ENCODE data around the gene PSMD9. TPM values are rescaled to one million over a fixed set of nuclear protein-coding genes. Genes with fewer than 3 reads are reported as not detected.

Gene PSMD9
- total RNA-seq, 1 experiment from 2014 or later: 62.7 TPM

DNA sequence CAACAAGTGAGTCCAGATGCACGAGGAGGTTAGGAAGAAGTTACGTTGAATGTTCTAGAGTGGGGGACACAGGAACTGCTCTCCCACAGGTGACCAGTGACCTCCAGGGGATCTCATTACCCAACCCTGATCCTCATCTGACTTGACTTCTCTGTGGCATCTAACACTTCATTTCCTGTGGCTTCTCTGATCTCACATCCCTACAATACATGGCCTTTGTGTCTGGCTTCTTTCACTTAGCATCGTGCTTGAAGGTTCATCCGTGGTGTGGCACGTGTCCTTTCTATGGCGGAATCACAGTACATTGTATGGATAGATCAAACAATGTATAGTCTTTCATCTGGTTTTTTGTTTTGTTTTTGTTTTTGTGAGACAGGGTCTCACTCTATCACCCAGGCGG is 49.1 kb downstream of the PSMD9 start:
- TF ChIP-seq SIN3A (IDR thresholded peaks at IDR 0.05; ENCODE audit: borderline replicate concordance, insufficient read depth, low read depth, low read length) (no peak), POLR2AphosphoS5 (IDR thresholded peaks at IDR 0.05; ENCODE audit: low read depth, low read length) (no peak), TCF7L2 (IDR thresholded peaks at IDR 0.05; ENCODE audit: low read depth, low read length) (no peak)
- TF ChIP-seq, protein P1, sequence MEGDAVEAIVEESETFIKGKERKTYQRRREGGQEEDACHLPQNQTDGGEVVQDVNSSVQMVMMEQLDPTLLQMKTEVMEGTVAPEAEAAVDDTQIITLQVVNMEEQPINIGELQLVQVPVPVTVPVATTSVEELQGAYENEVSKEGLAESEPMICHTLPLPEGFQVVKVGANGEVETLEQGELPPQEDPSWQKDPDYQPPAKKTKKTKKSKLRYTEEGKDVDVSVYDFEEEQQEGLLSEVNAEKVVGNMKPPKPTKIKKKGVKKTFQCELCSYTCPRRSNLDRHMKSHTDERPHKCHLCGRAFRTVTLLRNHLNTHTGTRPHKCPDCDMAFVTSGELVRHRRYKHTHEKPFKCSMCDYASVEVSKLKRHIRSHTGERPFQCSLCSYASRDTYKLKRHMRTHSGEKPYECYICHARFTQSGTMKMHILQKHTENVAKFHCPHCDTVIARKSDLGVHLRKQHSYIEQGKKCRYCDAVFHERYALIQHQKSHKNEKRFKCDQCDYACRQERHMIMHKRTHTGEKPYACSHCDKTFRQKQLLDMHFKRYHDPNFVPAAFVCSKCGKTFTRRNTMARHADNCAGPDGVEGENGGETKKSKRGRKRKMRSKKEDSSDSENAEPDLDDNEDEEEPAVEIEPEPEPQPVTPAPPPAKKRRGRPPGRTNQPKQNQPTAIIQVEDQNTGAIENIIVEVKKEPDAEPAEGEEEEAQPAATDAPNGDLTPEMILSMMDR (IDR thresholded peaks at IDR 0.05): no peak
- TF ChIP-seq, protein P2, sequence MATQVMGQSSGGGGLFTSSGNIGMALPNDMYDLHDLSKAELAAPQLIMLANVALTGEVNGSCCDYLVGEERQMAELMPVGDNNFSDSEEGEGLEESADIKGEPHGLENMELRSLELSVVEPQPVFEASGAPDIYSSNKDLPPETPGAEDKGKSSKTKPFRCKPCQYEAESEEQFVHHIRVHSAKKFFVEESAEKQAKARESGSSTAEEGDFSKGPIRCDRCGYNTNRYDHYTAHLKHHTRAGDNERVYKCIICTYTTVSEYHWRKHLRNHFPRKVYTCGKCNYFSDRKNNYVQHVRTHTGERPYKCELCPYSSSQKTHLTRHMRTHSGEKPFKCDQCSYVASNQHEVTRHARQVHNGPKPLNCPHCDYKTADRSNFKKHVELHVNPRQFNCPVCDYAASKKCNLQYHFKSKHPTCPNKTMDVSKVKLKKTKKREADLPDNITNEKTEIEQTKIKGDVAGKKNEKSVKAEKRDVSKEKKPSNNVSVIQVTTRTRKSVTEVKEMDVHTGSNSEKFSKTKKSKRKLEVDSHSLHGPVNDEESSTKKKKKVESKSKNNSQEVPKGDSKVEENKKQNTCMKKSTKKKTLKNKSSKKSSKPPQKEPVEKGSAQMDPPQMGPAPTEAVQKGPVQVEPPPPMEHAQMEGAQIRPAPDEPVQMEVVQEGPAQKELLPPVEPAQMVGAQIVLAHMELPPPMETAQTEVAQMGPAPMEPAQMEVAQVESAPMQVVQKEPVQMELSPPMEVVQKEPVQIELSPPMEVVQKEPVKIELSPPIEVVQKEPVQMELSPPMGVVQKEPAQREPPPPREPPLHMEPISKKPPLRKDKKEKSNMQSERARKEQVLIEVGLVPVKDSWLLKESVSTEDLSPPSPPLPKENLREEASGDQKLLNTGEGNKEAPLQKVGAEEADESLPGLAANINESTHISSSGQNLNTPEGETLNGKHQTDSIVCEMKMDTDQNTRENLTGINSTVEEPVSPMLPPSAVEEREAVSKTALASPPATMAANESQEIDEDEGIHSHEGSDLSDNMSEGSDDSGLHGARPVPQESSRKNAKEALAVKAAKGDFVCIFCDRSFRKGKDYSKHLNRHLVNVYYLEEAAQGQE (IDR thresholded peaks at IDR 0.05; ENCODE audit: insufficient read depth in 1 of 2, low read depth in 2 of 2, low read length in 1 of 2): no peak
- no peak overlapping the region for H3K4me3 ChIP-seq (ENCODE audit: low read depth in 2 of 2, low read length in 2 of 2)
- ChIA-PET POLR2A (no interaction called here), CTCF (no interaction called here)
- H3K36me3 ChIP-seq (ENCODE audit: control insufficient read depth, insufficient read depth, low read length): no peaks in the 10 kb centered on the region
- no peak for DNase-seq (ENCODE audit: low read depth, low spot score)
- no peak for ATAC-seq
- no peaks in the 10 kb centered on the region for H3K27me3 ChIP-seq (ENCODE audit: control insufficient read depth, insufficient read depth, low read length)
- H3K4me1 ChIP-seq (ENCODE audit: control insufficient read depth, insufficient read depth, low read length): no peaks in the 10 kb centered on the region
- H3K9me3 ChIP-seq (ENCODE audit: control insufficient read depth, insufficient read depth, low read depth, low read length): no peaks in the 10 kb centered on the region
- no peak overlapping the region for H3K27ac ChIP-seq (ENCODE audit: low read length)
- no TSS peak for BruUV-seq (replicated peaks)
- in situ Hi-C loops (cut with HindIII; ENCODE audit: low pct_unique_long_range_greater_than_20kb, low sequenced_read_pairs) (no loop called here), intact Hi-C loops (cut with micrococcal nuclease; ENCODE audit: unreplicated experiment) (no loop called here)

DNA sequence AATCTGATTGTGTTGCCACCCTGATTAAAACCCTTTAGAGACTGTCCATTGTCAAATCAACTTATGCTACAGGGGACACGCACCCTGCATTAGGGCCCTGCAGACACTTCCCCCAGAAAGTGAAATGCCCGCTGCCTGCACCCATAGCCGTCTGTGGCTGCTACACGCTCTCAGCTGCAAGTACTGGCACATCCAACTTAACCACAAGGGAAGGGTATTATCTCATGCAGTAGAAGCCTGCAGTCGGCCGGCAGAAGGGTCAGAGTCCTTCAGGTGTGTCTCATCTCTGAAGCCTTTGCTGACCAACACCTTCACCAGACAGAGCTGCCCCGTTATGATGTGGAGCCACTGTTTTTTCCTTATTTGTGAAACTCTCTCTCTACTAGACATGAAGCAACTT is 50.6 kb downstream of the PSMD9 start:
- Histone ChIP-seq H3K27ac (ENCODE audit: low read length) (no peak overlapping the region), H3K4me3 (ENCODE audit: low read depth in 2 of 2, low read length in 2 of 2) (no peak overlapping the region), H3K9me3 (ENCODE audit: control insufficient read depth, insufficient read depth, low read depth, low read length) (no peaks in the 10 kb centered on the region), H3K36me3 (ENCODE audit: control insufficient read depth, insufficient read depth, low read length) (no peaks in the 10 kb centered on the region), H3K4me1 (ENCODE audit: control insufficient read depth, insufficient read depth, low read length) (no peaks in the 10 kb centered on the region), H3K27me3 (ENCODE audit: control insufficient read depth, insufficient read depth, low read length) (no peaks in the 10 kb centered on the region)
- DNase-seq (ENCODE audit: low read depth, low spot score) (no peak), ATAC-seq (no peak)
- POLR2A ChIA-PET: interaction anchor here (0.7 kb wide), 1 partner anchor 10 kb away, joined by 4 read pairs; no protein-coding TSS in a partner anchor
- CTCF ChIA-PET: no interaction called here
- BruUV-seq (replicated peaks): no TSS peak
- TF ChIP-seq, protein P2 (IDR thresholded peaks at IDR 0.05; ENCODE audit: insufficient read depth in 1 of 2, low read depth in 2 of 2, low read length in 1 of 2): no peak
- intact Hi-C loops (cut with micrococcal nuclease; ENCODE audit: unreplicated experiment) (no loop called here), in situ Hi-C loops (cut with HindIII; ENCODE audit: low pct_unique_long_range_greater_than_20kb, low sequenced_read_pairs) (no loop called here)

All from Panc1 (cell line).